Activated CD4-positive, alpha-beta T cell treated with anti-CD3 and anti-CD28 coated beads, Interleukin-2, amount 50 U/mL, for 48 hours (primary cell): ENCODE data around the gene PRKN.

ENCODE experiments used
- DNase-seq, 2 experiments: peaks; one replicate each; pipeline ENCODE4 v3.0.0-alpha.2; 2020

The PRKN gene

GRCh38 chr6:162219266-162219665, 508.3 kb downstream of the PRKN start:
- no peak for DNase-seq

GRCh38 chr6:162217811-162218493, 509.6 kb downstream of the PRKN start:
- no peak for DNase-seq

GRCh38 chr6:162217058-162217457, 510.5 kb downstream of the PRKN start:
- no peak for DNase-seq

DNA sequence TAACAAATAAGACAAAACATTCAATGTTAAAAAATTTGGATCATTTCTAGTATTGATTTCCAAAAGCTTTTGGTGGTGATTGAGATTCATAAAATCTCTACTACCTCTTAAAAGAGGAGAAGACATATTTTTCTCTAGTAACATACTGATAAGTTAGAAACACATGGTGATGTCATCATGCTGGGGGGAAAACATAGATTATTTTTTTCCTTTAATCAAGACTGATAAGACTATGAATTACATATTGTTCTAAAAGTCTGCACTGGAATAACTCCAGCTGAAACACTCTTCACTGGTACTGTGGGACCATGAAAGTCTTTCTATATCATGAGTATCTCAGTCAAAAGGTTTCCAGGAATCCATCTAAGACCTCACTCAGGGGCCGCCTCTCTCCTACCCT, 515.8 kb downstream of the PRKN start:
- no peak for DNase-seq

DNA sequence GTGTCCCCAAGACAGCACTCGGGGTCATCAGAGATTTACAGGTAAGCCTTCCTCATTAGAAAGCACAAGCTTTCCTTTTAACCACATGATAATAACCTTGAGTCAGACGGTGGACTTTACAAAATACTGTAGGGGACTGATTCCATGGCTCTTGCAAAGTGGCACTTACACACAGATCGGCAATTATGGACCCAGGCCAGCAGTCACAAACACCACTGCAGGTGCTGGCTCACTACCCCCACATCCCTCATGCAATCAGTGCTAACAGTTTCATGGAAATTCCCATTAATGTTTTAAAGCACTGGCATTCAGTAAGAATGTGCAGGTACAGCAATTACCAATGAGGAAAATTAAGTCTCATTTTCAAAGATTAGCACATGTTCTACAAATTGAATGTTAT, 516.5 kb downstream of the PRKN start:
- DNase-seq, result no peak

- no peak for DNase-seq
Measured at GRCh38 chr6:162203287-162203686, 524.3 kb downstream of the PRKN start.

DNA sequence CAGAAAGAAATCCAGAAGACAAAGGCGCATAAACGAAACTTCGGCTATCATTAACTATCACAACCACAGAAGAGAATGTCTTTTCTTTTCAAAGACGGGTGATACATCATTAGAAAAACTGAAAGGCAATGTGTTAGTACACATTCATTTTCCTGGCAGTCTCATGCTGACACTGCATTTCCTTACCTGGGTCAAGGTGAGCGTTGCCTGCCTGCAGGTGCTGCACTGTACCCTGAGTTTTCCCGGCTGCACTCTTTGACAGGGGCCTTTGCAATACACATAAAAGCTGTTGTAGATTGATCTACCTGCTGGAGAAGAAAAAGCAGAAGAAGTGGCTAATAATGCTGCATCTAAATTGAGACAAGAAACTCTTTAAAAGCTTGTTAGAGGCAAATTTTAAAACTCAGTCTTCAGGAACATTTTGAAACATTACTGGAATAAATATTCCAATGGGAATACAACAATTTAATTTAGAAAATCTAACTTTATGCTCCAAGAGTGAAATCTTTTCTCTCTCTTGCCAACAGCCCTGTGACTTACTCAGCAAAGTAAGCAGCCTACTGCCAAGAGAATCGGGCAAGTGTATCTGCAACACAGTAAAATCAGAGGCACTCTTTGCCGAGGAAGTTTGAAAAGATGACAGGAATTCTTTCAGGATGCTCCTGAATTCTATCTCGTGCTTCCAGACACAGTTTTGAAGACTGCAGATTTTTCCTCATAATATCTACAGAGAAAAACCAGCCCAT, 526.4 kb downstream of the PRKN start:
- DNase-seq, result no peak

GRCh38 chr6:162200041-162200440, 527.5 kb downstream of the PRKN start:
- no peak for DNase-seq

- DNase-seq, result no peak
Measured at GRCh38 chr6:162198925-162199324, 528.6 kb downstream of the PRKN start.

GRCh38 chr6:162198076-162198475, 529.5 kb downstream of the PRKN start:
- no peak for DNase-seq

DNA sequence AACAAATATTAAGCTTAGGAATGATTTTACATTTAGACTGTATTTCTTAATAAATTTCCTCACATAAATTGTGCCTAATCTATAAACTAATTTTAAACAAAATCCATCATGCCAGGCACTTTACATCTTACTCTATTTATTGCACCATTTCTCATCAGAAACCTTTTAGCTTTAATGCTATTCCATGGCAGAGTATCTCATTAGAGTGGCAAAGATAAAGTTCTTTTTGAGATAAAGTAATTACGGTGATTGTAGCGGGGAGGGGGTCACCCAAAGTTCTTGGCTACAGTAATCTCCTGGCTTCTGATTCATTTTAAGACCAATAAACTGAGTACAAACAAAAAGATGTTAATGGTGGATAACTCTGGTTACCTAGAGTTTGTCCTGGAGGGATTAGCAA, 532.1 kb downstream of the PRKN start:
- no peak for DNase-seq

GRCh38 chr6:162190981-162191380, 536.6 kb downstream of the PRKN start:
- DNase-seq, result no peak

DNA sequence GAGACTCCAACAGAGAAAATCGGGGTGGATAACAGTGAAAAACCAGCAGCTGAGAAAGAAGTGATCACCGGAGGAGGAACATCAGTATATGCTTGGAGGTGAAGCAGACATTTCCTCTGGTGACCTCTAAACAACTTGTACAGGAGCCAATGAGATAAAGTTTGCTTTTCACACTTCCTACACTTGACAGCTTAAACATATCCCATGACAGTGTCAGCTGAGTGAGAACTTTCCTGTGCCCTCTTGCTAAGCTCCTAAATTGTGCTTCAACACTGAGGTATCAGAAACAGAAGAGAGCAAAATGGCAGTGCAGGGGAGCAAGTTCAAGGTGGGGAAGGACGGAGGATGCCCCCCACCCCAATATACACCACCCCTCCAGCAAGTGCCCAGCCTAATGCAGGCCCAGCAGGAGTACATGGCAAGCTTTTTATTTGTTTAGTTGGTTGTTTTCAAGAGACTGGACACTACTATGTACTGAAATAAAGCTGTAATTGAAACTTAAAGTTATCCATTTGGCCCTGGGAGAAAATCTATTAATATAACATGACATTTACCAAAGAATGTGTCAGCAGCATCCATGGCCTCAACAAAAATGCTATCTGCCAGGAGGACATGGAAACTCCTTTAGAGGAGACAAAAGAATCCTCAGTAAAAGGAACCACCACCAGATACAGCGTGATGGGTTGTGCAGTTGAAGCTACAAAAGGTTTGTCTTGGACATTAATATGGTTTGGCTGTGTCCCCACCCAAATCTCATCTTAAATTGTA, 540.2 kb downstream of the PRKN start:
- no peak for DNase-seq

DNA sequence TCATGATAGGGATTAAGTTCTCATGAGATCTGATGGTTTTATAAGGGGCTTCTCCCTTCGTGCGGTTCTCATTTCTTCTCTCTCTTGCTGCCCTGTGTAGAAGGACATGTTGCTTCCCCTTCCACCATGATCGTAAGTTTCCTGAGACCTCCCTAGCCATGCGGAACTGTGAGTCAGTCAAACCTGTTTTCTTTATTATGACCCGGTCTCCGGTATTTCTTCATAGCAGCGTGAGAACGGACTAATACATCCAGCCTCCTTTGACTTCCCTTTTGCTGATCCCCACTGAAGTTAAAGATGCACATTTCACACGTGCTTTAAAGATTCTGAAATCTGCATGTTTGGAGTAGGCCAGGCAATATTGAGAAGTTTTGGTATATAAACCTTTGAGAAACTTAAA, 543.1 kb downstream of the PRKN start:
- no peak for DNase-seq

DNA sequence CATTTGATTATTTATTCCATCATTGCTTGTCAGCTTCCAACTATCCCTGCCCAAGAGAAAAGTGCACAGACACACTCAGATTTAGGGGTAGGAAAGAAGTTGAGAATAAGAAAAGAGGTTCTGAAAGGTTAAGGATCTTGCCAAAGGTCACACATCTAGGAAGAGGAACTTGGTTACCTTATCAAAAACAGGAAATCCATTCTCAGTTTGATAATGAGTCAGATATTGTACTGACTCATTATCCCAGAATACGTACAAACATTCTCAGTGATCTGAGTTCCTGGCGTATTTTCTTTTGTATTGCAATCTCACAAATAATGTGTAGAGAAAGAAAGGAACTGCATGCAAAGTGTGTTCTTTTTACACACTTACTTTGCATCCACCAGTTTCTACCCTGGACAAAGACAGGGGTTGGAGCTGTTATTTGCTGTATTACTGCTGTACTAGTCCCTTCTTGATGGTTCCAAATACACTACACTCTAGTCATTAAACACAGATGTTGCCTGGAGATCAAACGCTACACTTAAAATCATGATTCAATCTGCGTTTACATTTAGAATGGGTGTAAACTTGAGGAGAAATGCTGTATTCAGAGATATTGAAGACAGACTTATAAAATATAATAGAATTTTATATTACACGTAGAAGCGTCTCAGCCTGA, 545.7 kb downstream of the PRKN start:
- DNase-seq, result no peak

- DNase-seq, result no peak
Measured at GRCh38 chr6:162181111-162181510, 546.5 kb downstream of the PRKN start.

DNA sequence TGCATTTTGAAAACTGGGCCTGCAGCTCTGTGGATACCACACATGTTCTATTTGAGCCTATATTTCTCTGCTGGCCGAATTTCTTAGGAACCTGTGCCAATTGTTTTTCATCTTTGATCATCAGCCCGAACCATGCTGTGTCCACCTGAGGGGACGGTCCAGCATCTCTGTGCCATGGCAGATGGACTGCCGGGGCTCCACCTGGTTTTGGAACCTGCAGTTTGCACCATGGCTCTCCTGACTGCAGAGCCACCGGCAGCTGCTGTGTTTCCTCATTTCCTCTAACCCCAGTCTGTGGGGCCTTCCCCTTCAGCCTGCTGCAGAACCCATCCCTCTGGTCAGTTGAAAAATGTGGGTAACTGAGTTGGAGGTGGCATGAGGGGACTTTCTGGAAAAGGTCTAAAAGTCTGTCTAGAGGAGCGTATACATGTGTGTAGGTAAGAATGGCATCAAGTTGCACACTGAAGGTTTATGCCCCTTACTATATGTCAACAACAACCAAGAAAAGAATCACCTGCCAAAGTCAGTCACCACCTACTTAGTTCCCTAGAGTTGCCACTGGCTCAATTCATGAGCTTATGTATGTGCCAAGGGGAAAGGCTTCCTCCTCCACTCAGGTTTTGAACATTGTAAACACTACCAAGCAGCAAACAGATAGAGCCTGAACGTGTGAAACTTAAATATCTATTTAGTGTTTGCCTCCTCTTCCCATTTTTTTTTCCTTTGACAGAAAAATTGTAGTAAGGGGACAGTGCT, 548.2 kb downstream of the PRKN start:
- DNase-seq, result no peak

- DNase-seq, result no peak
Measured at GRCh38 chr6:162178666-162179065, 548.9 kb downstream of the PRKN start.

GRCh38 chr6:162178266-162178665, 549.3 kb downstream of the PRKN start:
- DNase-seq, result no peak

DNA sequence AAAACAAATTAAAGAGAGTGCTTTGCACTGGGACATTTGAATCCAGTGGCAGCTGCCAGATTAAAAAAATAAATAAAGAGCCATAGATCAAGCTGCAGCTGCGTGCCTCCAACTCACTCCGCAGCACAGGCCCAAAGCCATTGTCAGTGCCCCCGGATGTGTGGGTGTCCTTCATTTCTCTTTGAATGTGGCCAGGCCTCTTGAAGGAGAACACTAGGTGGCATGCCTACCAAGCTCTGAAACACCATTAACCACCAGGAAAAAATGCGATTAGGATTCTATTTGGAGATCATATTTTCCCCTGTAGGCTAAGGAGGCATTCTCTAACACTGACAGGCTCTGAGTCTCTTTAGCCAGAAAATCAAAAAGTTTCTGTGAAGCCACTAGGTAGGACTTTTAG, 549.8 kb downstream of the PRKN start:
- DNase-seq, result no peak

GRCh38 chr6:162173466-162173865, 554.1 kb downstream of the PRKN start:
- DNase-seq, result no peak

DNA sequence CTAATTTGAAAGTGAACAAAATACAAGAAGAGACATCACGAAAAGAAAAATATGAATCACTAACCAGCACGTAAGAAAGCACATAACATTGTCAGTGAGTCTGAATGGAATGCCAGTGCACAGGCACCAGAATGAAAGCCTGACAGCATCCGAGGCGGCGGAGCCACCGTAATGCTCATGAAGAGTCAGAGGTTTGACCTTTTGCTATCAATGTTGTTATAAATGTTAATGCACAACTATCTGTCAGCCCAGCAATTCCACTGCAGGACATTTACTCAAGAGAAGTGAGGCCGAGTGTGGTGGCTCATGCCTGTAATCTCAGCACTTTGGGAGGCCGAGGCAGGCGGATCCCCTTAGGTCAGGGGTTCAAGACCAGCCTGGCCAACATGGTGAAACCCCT, 562.1 kb downstream of the PRKN start:
- no peak for DNase-seq
